Endothelial cell of umbilical vein (primary cell): ENCODE results near the gene EGR4. TPM values are rescaled to one million over a fixed set of nuclear protein-coding genes. Genes with fewer than 3 reads are reported as not detected.

Source experiments
- BruUV-seq: library from RNA; stranded (reverse); fragments of 400-500 nt; replicated peaks from 2 replicates; lab custom pipeline; 2021; lab: Mats Ljungman, UMichigan
- CTCF ChIA-PET: fragments of 300-600, 350-600 bp; sonication (Branson Sonifier 250); formaldehyde crosslinking; loops from one replicate; lab custom pipeline; 2021; ENCODE audit warnings: antibody characterized with exemption, inconsistent platforms; lab: Charles Lee
- POLR2A ChIA-PET: fragments of 300-600, 350-600 bp; sonication (Branson Sonifier 250); formaldehyde crosslinking; loops from one replicate; lab custom pipeline; 2021; ENCODE audit warnings: antibody characterized with exemption, inconsistent platforms; lab: Charles Lee
- DNase-seq: peaks from one replicate; pipeline ENCODE4 v3.0.0-alpha.2; 2011; ENCODE audit warnings: low read depth, low spot score
- FAIRE-seq: peaks from 2 replicates; lab custom pipeline; 2011; peaks lifted over from hg19 to GRCh38; lab: Jason Lieb, UNC
- H2AFZ ChIP-seq: 2 replicates; pipeline ENCODE4 v1.6.0; 2012; ENCODE audit warnings: low read depth, low read length, control low read depth, inconsistent platforms
- H3K27ac ChIP-seq: 2 replicates; pipeline ENCODE4 v1.5.1; 2011; ENCODE audit warnings: low read depth, mild to moderate bottlenecking, control low read depth, low read length, moderate library complexity; ENCODE audit not compliant: insufficient read depth
- H3K27me3 ChIP-seq, 2 experiments: 2 replicates each; pipeline versions ENCODE4 v1.6.0 to v1.6.1; 2011; ENCODE audit warnings: low read length in 2 of 2, mixed read lengths in 1 of 2; ENCODE audit not compliant: control insufficient read depth in 2 of 2, insufficient read depth in 2 of 2
- H3K36me3 ChIP-seq, 2 experiments: 2 replicates in 1 of 2; 3 replicates in 1 of 2; pipeline ENCODE4 v1.5.1; 2011; ENCODE audit warnings: low read length in 2 of 2, mild to moderate bottlenecking in 1 of 2, moderate library complexity in 1 of 2; ENCODE audit not compliant: control insufficient read depth in 2 of 2, insufficient read depth in 2 of 2; ENCODE audit errors: extremely low read depth in 1 of 2
- H3K4me1 ChIP-seq: 3 replicates; pipeline ENCODE4 v1.5.1; 2011; ENCODE audit warnings: mild to moderate bottlenecking, low read length; ENCODE audit not compliant: control insufficient read depth, insufficient read depth; ENCODE audit errors: extremely low read depth
- H3K4me2 ChIP-seq: 2 replicates; pipeline ENCODE4 v1.6.1; 2011; ENCODE audit warnings: low read length, control low read depth, mixed read lengths; ENCODE audit not compliant: insufficient read depth
- H3K4me3 ChIP-seq, 3 experiments: fragments of 200-600 bp in 1 of 3; sonication (generic), shearing (Covaris generic) in 1 of 3; replicated peaks in 1 of 3; 2 replicates each; pipeline ENCODE4 v1.5.1; 2011 to 2016; ENCODE audit warnings: control low read depth in 3 of 3, low read length in 3 of 3, mild to moderate bottlenecking in 2 of 3, inconsistent platforms in 1 of 3, low read depth in 1 of 3, moderate library complexity in 1 of 3; ENCODE audit not compliant: insufficient read depth in 1 of 3
- H3K79me2 ChIP-seq: 2 replicates; pipeline ENCODE4 v1.6.0; 2012; ENCODE audit warnings: low read length, inconsistent platforms; ENCODE audit not compliant: control insufficient read depth, insufficient read depth
- H3K9ac ChIP-seq: replicated peaks from 2 replicates; pipeline ENCODE3; 2011; ENCODE audit warnings: low read length, control low read depth; ENCODE audit not compliant: insufficient read depth; ENCODE audit errors: extremely low read depth
- H3K9me1 ChIP-seq: replicated peaks from 3 replicates; pipeline ENCODE4 v1.6.0; 2011; ENCODE audit warnings: mild to moderate bottlenecking, low read length; ENCODE audit not compliant: control insufficient read depth, insufficient read depth; ENCODE audit errors: extremely low read depth
- H3K9me3 ChIP-seq: replicated peaks from 2 replicates; pipeline ENCODE4 v1.5.1; 2012; ENCODE audit warnings: low read length, inconsistent platforms; ENCODE audit not compliant: control insufficient read depth, insufficient read depth
- H4K20me1 ChIP-seq: replicated peaks from 2 replicates; pipeline ENCODE3; 2011; ENCODE audit warnings: mild to moderate bottlenecking, low read length; ENCODE audit not compliant: control insufficient read depth, insufficient read depth; ENCODE audit errors: extremely low read depth
- EZH2 ChIP-seq: IDR thresholded peaks from 2 replicates; pipeline ENCODE4 v1.6.1; 2012; ENCODE audit warnings: borderline replicate concordance, low read depth, mild to moderate bottlenecking, moderate library complexity, low read length, inconsistent platforms; ENCODE audit not compliant: severe bottlenecking
- FOS ChIP-seq: IDR thresholded peaks from 2 replicates; pipeline ENCODE4 v1.6.1; 2011; ENCODE audit warnings: mild to moderate bottlenecking, low read length, moderate library complexity, borderline replicate concordance; ENCODE audit not compliant: insufficient read depth
- GATA2 ChIP-seq: IDR thresholded peaks from 2 replicates; pipeline ENCODE4 v1.7.0; 2011; ENCODE audit warnings: low read depth, mild to moderate bottlenecking, moderate library complexity, mixed read lengths, low read length; ENCODE audit not compliant: insufficient read length, insufficient read depth
- JUN ChIP-seq: IDR thresholded peaks from 2 replicates; pipeline ENCODE4 v1.6.1; 2011; ENCODE audit warnings: borderline replicate concordance, low read depth; ENCODE audit not compliant: insufficient read length, insufficient read depth
- MAX ChIP-seq: IDR thresholded peaks from 2 replicates; pipeline ENCODE4 v1.6.1; 2011; ENCODE audit not compliant: insufficient read depth, insufficient read length
- MYC ChIP-seq: IDR thresholded peaks from one replicate; pipeline ENCODE4 v1.6.1; 2011; ENCODE audit warnings: mild to moderate bottlenecking, low read depth, low read length
- POLR2A ChIP-seq: IDR thresholded peaks from 2 replicates; pipeline ENCODE4 v1.6.1; 2012; ENCODE audit warnings: low read depth, mild to moderate bottlenecking, control low read depth, low read length
- POLR2AphosphoS5 ChIP-seq: IDR thresholded peaks from 2 replicates; pipeline ENCODE4 v1.6.1; 2012; ENCODE audit warnings: low read depth, mild to moderate bottlenecking, control low read depth, low read length, moderate library complexity; ENCODE audit not compliant: insufficient read depth
- dilution Hi-C: fragments of 300-500 bp; cut with MboI; formaldehyde crosslinking; loops from one replicate; pipeline ENCODE4 v1.15.0; 2019; ENCODE audit warnings: low sequenced_read_pairs; ENCODE audit not compliant: extremely low pct_ligation_motif_present
- intact Hi-C: fragments of 100-400 bp; cut with micrococcal nuclease; formaldehyde crosslinking; loops from one replicate; pipeline ENCODE4 v1.10.0; 2022
- polyA plus RNA-seq, 4 experiments: library from polyadenylated mRNA; depleted of rRNA in 3 of 4; stranded (reverse) in 3 of 4; unstranded in 1 of 4; fragments of >200 nt; gene quantifications; 2 replicates each; pipeline versions ENCODE4 v1.2.1 to v1.2.3, GENCODE V29; 2011 to 2012; ENCODE audit warnings: missing spikeins in 1 of 4
- total RNA-seq: library from RNA; stranded (reverse); gene quantifications from 2 replicates; pipeline ENCODE4 v1.2.3, GENCODE V29; 2021
- TF ChIP-seq, protein P1 (sequence below), 2 donors: IDR thresholded peaks; 1 replicate in 1 of 2; 2 replicates in 1 of 2; pipeline ENCODE4 v1.5.1; 2011; ENCODE audit warnings: low read length in 2 of 2, mild to moderate bottlenecking in 2 of 2, moderate library complexity in 2 of 2, control low read depth in 1 of 2, inconsistent platforms in 1 of 2, low read depth in 1 of 2; ENCODE audit not compliant: insufficient read depth in 1 of 2; ENCODE audit errors: extremely low read depth in 1 of 2

EGR4 gene
- total and polyA plus RNA-seq, 2 donors (not counting 3 experiments of a cell fraction or from before 2014, with no cell fraction given) = not detected

DNA sequence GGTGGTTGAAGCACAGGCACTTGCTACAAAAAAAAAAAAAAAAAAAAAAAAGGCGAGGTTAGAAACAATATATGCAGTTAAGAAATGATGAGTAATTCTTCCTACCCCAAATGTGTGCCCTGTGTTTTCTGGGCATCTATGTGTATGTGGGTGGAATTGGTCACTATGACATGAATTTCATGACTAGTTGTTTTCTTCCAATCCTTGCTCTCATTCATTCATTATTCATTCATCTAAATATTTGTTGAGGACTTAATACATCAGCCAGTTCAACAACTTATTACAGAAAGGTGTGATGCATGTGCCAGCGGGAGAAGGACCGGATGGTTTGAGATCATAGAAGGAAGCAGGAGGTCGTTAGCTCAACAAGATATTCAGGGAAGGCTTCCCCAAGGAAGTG, 8.3 kb upstream of the EGR4 start:
- no peaks in the 10 kb centered on the region for H4K20me1 ChIP-seq
- POLR2A ChIA-PET = interaction anchor here (0.7 kb wide), 1 partner anchor 369 kb away, joined by 4 read pairs; no protein-coding TSS in a partner anchor
- DNase-seq (no peak), FAIRE-seq (no peak)
- no peaks in the 10 kb centered on the region for H3K9me1 ChIP-seq
- no peak overlapping the region for H2AFZ ChIP-seq
- BruUV-seq = no TSS peak
- dilution Hi-C loops = no loop called here
- no peaks in the 10 kb centered on the region for H3K9me3 ChIP-seq
- no peak for TF ChIP-seq FOS
- no peak for TF ChIP-seq GATA2
- no peak for TF ChIP-seq POLR2A
- TF ChIP-seq, protein P1, sequence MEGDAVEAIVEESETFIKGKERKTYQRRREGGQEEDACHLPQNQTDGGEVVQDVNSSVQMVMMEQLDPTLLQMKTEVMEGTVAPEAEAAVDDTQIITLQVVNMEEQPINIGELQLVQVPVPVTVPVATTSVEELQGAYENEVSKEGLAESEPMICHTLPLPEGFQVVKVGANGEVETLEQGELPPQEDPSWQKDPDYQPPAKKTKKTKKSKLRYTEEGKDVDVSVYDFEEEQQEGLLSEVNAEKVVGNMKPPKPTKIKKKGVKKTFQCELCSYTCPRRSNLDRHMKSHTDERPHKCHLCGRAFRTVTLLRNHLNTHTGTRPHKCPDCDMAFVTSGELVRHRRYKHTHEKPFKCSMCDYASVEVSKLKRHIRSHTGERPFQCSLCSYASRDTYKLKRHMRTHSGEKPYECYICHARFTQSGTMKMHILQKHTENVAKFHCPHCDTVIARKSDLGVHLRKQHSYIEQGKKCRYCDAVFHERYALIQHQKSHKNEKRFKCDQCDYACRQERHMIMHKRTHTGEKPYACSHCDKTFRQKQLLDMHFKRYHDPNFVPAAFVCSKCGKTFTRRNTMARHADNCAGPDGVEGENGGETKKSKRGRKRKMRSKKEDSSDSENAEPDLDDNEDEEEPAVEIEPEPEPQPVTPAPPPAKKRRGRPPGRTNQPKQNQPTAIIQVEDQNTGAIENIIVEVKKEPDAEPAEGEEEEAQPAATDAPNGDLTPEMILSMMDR (IDR thresholded peaks at IDR 0.05; ENCODE audit: extremely low read depth in 1 of 2, insufficient read depth in 1 of 2, low read depth in 1 of 2, low read length in 2 of 2) = no peak
- no peak for TF ChIP-seq MAX
- TF ChIP-seq POLR2AphosphoS5 = no peak
- no peak for TF ChIP-seq JUN
- TF ChIP-seq MYC = no peak
- TF ChIP-seq EZH2 = no peak
- H3K9ac ChIP-seq = no peak overlapping the region
- no peak overlapping the region for H3K27ac ChIP-seq
- no peaks in the 10 kb centered on the region for H3K4me1 ChIP-seq
- H3K4me2 ChIP-seq = no peak overlapping the region
- H3K4me3 ChIP-seq = no peak overlapping the region
- no peaks in the 10 kb centered on the region for H3K36me3 ChIP-seq
- CTCF ChIA-PET = no interaction called here
- H3K79me2 ChIP-seq = no peaks in the 10 kb centered on the region
- intact Hi-C loops = no loop called here
- H3K27me3 ChIP-seq = peaks cover 22 to 25% of the 10 kb centered on the region in 2 experiments
